ENCODE measurements around the gene CCR6.
A peak's percentile ranks its signal among the peaks of the same experiment; 100 is the strongest.

The CCR6 gene

DNA sequence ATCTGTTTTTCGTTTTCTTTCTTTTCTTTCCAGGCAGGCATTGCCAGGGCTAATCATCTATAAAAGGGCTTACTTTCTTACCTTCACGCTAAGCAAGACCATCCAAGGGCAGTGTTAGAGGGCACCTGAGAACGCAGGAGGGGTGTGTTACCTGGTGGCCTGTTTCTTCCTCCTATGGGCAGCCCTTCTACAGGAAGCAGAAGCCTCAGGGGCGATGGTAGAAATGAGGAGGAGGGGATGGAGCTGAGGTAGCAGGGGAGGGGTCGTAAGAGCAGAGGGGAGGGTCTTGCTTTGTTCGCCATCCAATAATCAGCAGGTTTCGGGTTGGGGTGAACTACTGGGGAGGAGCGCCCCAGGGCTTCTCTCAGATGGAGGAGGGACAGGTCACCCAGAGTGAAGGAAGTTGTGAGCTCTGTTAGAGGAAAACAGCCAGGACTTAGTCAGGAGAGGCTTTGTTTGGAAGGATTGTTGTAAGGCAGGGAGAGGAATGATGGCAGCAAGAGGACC lies 1.5 kb upstream of the CCR6 start:
- no peak for DNase-seq

GRCh38 chr6:167122041-167122826 lies 662 bp upstream of the CCR6 start:
- no peak for DNase-seq

DNA sequence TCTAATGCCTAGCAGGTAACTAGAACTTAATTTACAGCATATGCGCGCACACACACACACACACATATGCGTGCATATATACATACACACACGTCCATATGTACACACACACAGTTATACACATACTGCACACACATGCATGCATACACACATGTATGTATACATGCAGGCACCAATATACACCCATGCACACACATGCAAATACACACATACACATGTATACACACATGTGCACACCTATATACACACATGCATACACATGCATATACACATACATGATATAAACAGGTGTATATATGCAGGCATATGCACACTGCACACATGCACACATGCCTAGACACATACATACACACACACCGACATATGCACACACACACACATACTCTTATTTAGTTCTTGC lies 1.9 kb downstream of the CCR6 start:
- DNase-seq: no peak

GRCh38 chr6:167125410-167125809 lies 2.5 kb downstream of the CCR6 start:
- DNase-seq: no peak

- no peak for DNase-seq
Observed at GRCh38 chr6:167125855-167126349, 3.0 kb downstream of the CCR6 start.

GRCh38 chr6:167127785-167128531 lies 5.1 kb downstream of the CCR6 start:
- DNase-seq: no peak

DNA sequence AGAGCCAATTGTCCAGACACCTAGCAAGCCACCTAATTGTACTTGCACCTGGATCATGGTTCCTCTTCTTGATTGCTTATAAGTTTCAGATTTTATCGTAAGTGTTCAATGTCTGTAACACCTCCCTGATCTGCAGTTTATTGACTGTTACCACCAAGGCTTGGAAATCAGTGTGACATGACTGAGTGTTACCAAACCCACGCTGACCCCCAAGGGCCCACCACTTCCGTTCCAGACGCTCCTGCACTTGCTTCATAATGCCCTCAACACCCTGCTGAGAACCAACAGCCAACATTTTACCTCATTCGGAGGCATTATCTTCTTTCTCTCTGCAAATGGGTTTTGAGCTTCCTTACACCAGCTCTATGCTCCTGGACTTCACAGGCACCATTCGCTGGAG lies 6.3 kb downstream of the CCR6 start:
- no peak for DNase-seq

DNA sequence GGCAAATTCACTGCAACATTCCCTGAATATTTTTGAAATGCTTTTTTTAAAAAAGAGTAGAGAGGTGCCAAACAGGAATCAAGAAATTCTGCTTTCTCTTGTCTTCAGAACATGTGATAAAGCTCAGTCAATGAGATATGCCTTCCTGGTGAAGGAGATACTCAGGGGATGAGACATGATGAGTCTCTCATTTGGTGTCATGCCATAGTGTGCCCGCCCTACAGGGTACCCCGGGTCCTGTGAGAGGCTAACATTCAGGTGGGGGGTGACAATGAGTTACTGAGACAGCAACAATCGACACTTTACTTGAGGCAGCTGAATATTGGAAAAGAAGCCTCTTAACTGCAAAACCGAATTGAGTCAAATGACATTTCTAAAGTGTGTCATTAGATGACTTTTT lies 6.7 kb downstream of the CCR6 start:
- no peak for DNase-seq

GRCh38 chr6:167130008-167130677 lies 7.2 kb downstream of the CCR6 start:
- DNase-seq: no peak

GRCh38 chr6:167130712-167131684 lies 8.1 kb downstream of the CCR6 start:
- DNase-seq: no peak

DNA sequence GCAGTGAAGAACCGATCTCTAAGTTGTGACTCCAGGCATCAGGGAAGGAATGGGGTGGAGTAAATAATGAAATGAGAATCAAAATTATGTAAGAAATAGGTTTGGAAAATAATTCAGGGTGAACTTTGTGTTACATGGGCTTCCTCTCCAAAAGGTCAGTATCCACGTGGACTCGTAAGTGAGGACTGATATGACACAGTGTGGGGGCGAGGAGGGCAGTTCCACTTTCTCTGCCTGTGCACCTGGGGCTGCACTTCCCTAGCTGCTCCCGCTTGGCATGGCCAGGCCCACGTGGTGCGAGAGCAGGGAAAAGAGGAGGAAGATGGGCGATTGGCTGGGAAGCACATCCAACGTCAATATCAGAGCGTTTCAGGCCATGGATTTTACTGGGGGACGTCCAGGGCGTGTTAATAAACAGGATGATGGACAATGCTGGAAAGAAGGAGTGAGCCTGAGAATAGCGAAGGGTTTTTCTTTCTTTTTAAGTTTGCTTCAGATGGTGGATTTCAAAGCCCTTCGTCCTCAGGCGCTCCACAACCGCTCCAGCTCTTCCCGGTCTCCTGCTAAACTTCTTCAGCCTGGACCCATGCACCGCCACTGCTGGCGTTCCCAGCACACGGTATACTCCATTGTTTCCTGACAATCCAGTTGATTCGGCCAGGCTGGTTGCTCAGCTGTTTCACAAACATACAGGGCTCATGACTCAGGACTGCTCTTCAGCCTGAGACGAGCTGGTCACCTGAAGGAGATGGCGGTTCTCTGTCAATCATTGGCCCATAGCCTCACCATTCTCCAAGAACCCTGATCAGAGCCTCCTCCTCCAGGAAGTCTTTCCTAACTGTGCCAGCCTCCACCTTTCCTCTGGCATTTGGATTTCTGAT lies 11.8 kb downstream of the CCR6 start:
- DNase-seq: no peak

GRCh38 chr6:167136376-167136775 lies 13.5 kb downstream of the CCR6 start:
- no peak for DNase-seq

- no peak for DNase-seq
Observed at GRCh38 chr6:167137081-167137480, 14.2 kb downstream of the CCR6 start.

GRCh38 chr6:167137881-167138280 lies 15.0 kb downstream of the CCR6 start:
- DNase-seq: no peak

DNA sequence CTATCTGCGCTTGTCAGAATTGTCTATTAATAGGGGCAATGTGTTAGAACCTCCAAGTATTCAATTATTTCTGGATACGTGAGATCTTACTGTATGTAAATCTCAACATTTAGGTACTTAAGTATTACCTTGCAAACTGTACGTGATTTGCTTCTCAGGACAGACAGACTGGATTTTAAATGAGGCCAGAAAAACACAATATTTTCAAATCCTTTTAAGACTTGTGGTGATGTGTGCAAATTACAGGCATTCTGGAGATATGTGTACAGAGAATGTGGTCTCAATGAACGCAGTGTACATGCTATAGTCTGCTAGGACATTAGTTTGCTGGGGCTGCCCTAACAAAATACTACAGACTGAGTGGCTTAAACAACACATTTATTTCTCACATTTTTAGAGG lies 16.9 kb downstream of the CCR6 start:
- DNase-seq: no peak

- no peak for DNase-seq
Observed at GRCh38 chr6:167140589-167141474, 17.9 kb downstream of the CCR6 start.

DNA sequence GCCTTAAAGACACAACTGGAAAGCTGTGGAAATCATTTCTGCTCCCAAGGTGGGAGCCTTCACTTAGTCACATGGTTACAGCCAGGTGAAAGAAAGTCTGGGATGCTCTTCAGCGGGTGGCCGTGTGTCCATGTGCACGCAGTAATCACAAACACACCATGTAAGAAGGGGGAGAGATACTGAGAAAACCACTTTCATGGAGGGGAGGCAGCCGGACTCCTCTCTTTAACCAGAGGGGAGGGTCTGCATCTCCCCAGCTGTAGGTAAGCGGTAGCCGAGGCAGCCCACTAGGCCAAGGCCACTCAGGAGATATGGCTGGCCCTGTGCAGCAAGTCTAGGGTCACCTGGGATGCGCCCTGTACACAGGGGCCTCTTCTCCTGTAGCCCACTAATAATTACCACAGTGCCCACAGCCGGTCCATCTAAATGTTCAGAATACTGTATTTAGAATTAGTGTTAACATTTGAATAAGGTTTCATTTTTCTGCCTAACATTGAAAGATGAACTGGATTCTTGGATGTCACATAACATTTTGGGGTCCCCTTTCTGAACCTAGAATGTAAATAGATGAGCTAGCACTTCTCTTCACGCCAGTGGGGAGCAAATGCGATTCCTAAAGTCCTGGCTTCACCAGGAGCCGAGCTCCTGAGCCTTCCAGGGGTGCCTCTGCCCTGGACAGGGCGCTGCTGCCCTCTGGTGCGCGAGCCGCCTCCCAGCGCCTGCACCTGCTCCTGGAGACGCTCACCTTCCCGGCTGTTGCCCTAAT lies 19.0 kb downstream of the CCR6 start:
- DNase-seq: peak; percentile 62

- no peak for DNase-seq
Observed at GRCh38 chr6:167142433-167142761, 19.5 kb downstream of the CCR6 start.

DNA sequence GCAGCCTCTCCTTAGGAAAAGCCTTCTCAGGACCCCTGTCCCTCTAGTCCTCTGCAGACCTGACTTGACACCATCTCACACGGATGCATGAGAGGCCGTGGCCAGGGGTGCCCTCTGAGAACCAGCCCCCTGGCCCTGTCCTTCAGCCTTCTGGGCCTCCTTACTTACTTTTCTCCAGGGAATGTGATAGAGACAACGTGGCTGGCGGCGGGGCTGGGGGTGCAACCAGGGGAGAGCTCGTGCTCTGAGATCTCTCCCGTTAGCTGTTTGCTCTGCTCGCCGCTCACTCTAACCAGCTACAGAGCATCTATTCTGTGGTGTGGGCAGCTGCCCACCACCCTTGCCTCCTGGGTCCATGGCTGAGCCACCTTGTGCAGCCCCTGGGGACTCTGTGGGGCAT lies 20.1 kb downstream of the CCR6 start:
- DNase-seq: no peak

DNA sequence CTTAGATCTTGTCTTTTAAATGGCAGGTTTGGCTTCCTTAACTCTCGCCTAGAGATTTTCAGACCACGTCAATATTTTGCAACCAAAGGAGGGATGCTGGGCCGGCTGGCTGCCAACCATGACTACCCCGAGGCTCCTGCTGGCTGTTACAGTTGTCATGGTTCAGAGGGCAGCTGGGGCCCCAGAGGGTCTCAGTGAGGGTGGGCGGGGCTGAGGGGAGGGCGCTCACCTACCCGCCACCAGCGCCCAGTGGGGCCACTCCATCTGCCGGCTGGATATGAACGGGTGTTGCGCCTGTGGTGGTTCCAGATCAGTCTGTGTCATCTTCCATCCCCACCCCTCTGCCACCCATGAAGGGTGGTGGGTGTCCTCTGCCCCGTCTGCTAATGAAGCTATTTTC lies 22.6 kb downstream of the CCR6 start:
- DNase-seq: no peak

Measured in CD4-positive, alpha-beta T cell treated with Interleukin-10 for 1 hour (primary cell).